Measurements from ENCODE around the gene SDK2. TPM values are rescaled to one million over a fixed set of nuclear protein-coding genes. Genes with fewer than 3 reads are reported as not detected.

SDK2 gene
- total and polyA plus RNA-seq, 9 of the 15 experiments (the other 6 are each of a cell fraction or from before 2014, with no cell fraction given), result 0.04 TPM; not detected in 8

DNA sequence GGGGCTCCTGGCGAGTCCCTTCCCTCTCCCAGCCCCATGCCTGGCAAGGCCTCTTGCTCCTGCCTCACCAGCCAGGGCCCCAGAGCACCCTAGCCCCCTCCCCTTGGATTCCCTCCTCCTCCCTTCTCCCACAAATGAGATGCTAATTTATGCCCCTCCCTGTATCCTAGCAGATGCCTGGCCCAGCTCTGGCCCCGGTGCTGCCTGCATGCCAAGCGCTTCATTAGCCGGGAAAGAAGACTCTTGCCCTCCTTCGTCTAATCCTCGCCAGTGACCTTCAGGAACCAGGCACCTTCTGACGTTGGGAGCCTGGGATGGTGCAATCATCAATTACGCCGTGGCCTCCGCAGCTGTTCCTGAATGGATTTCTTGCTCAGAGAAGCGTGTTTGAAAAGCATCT lies 127.8 kb downstream of the SDK2 start (continued):
- TF ChIP-seq, protein P1, sequence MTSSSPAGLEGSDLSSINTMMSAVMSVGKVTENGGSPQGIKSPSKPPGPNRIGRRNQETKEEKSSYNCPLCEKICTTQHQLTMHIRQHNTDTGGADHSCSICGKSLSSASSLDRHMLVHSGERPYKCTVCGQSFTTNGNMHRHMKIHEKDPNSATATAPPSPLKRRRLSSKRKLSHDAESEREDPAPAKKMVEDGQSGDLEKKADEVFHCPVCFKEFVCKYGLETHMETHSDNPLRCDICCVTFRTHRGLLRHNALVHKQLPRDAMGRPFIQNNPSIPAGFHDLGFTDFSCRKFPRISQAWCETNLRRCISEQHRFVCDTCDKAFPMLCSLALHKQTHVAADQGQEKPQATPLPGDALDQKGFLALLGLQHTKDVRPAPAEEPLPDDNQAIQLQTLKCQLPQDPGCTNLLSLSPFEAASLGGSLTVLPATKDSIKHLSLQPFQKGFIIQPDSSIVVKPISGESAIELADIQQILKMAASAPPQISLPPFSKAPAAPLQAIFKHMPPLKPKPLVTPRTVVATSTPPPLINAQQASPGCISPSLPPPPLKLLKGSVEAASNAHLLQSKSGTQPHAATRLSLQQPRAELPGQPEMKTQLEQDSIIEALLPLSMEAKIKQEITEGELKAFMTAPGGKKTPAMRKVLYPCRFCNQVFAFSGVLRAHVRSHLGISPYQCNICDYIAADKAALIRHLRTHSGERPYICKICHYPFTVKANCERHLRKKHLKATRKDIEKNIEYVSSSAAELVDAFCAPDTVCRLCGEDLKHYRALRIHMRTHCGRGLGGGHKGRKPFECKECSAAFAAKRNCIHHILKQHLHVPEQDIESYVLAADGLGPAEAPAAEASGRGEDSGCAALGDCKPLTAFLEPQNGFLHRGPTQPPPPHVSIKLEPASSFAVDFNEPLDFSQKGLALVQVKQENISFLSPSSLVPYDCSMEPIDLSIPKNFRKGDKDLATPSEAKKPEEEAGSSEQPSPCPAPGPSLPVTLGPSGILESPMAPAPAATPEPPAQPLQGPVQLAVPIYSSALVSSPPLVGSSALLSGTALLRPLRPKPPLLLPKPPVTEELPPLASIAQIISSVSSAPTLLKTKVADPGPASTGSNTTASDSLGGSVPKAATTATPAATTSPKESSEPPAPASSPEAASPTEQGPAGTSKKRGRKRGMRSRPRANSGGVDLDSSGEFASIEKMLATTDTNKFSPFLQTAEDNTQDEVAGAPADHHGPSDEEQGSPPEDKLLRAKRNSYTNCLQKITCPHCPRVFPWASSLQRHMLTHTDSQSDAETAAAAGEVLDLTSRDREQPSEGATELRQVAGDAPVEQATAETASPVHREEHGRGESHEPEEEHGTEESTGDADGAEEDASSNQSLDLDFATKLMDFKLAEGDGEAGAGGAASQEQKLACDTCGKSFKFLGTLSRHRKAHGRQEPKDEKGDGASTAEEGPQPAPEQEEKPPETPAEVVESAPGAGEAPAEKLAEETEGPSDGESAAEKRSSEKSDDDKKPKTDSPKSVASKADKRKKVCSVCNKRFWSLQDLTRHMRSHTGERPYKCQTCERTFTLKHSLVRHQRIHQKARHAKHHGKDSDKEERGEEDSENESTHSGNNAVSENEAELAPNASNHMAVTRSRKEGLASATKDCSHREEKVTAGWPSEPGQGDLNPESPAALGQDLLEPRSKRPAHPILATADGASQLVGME (CRISPR knock-in tag; IDR thresholded peaks at IDR 0.05), result no peak
- no peak for TF ChIP-seq NCOA4 (IDR thresholded peaks at IDR 0.05; ENCODE audit: partially characterized antibody)
- no peak for TF ChIP-seq DNMT1 (IDR thresholded peaks at IDR 0.05)
- no peak for TF ChIP-seq ESRRA (IDR thresholded peaks at IDR 0.05; ENCODE audit: borderline replicate concordance, low read depth)
- no peak for TF ChIP-seq DMBX1 (CRISPR knock-in tag; IDR thresholded peaks at IDR 0.05; ENCODE audit: borderline replicate concordance)
- no peak for TF ChIP-seq CCNT2 (IDR thresholded peaks at IDR 0.05; ENCODE audit: borderline replicate concordance, extremely low read depth, insufficient read length, low read depth, low read length)
- TF ChIP-seq ZNF24 (IDR thresholded peaks at IDR 0.05), result no peak

Measured in K562 (cell line).